Karpas-422 (cell line): ENCODE measurements around the gene PDLIM4. TPM values are rescaled to one million over a fixed set of nuclear protein-coding genes. Genes with fewer than 3 reads are reported as not detected.

Experiments
- DNase-seq: peaks from one replicate; pipeline ENCODE4 v3.0.0-alpha.2; 2015
- H2AFZ ChIP-seq: fragments of 200-600 bp; sonication (generic); 2 replicates; pipeline ENCODE4 v1.6.1; 2014; ENCODE audit warnings: antibody characterized with exemption, low read length, mixed read lengths
- H3K27ac ChIP-seq: fragments of 200-600 bp; sonication (generic); 2 replicates; pipeline ENCODE4 v1.5.1; 2014; ENCODE audit warnings: mild to moderate bottlenecking, low read length, moderate library complexity
- H3K27me3 ChIP-seq: fragments of 200-600 bp; sonication (generic); 2 replicates; pipeline ENCODE4 v1.6.1; 2014; ENCODE audit warnings: low read length, mixed read lengths
- H3K36me3 ChIP-seq: fragments of 200-600 bp; sonication (generic); 2 replicates; pipeline ENCODE4 v1.6.1; 2014; ENCODE audit warnings: low read length, mixed read lengths; ENCODE audit not compliant: insufficient read depth
- H3K4me1 ChIP-seq: fragments of 200-600 bp; sonication (generic); 2 replicates; pipeline ENCODE4 v1.6.1; 2014; ENCODE audit warnings: mild to moderate bottlenecking, low read length, mixed read lengths
- H3K4me2 ChIP-seq: fragments of 200-600 bp; sonication (generic); 2 replicates; pipeline ENCODE4 v1.6.1; 2014; ENCODE audit warnings: low read length, low read depth, mild to moderate bottlenecking; ENCODE audit not compliant: poor library complexity, severe bottlenecking
- H3K4me3 ChIP-seq: fragments of 200-600 bp; sonication (generic); 2 replicates; pipeline ENCODE4 v1.5.1; 2014; ENCODE audit warnings: mild to moderate bottlenecking, antibody characterized with exemption, low read length, mixed read lengths
- H3K79me2 ChIP-seq: fragments of 200-600 bp; sonication (generic); 2 replicates; pipeline ENCODE4 v1.6.1; 2014; ENCODE audit warnings: mild to moderate bottlenecking, low read length, mixed read lengths
- H3K9ac ChIP-seq: fragments of 200-600 bp; sonication (generic); 2 replicates; pipeline ENCODE4 v1.6.0; 2014; ENCODE audit warnings: low read length
- H3K9me2 ChIP-seq: fragments of 200-600 bp; sonication (generic), shearing (Covaris generic); replicated peaks from 2 replicates; pipeline ENCODE4 v1.6.0; 2014; ENCODE audit warnings: mild to moderate bottlenecking, low read length, moderate library complexity; ENCODE audit not compliant: insufficient read depth
- H3K9me3 ChIP-seq: fragments of 300-700, 200-600 bp; sonication (generic); 2 replicates; pipeline ENCODE4 v1.6.1; 2014; ENCODE audit warnings: low read length, mixed read lengths
- H4K20me1 ChIP-seq: fragments of 200-600 bp; sonication (generic); 2 replicates; pipeline ENCODE4 v1.6.1; 2014; ENCODE audit warnings: mild to moderate bottlenecking, antibody characterized with exemption, low read length, low read depth; ENCODE audit not compliant: insufficient read depth
- total RNA-seq: library from RNA; depleted of rRNA; stranded (reverse); fragments of >200 nt; shearing (Covaris generic); gene quantifications from 2 replicates; pipeline ENCODE4 v1.2.3, GENCODE V29; 2014; ENCODE audit warnings: low replicate concordance

Gene PDLIM4
- total RNA-seq, 1 experiment from 2014 or later, result not detected

GRCh38 chr5:132215329-132215728 lies 42.2 kb upstream of the PDLIM4 start:
- Histone ChIP-seq H3K9me3 (no peaks in the 10 kb centered on the region), H3K27ac (no peak overlapping the region), H3K4me3 (no peak overlapping the region), H4K20me1 (no peaks in the 10 kb centered on the region), H3K4me1 (peaks cover 6% of the 10 kb centered on the region), H3K4me2 (no peak overlapping the region), H3K9me2 (no peaks in the 10 kb centered on the region), H3K27me3 (no peaks in the 10 kb centered on the region), H3K79me2 (no peaks in the 10 kb centered on the region), H2AFZ (no peak overlapping the region), H3K9ac (no peak overlapping the region), H3K36me3 (no peaks in the 10 kb centered on the region)
- no peak for DNase-seq

GRCh38 chr5:132218321-132218720 lies 39.2 kb upstream of the PDLIM4 start:
- Histone ChIP-seq H3K79me2 (no peaks in the 10 kb centered on the region), H4K20me1 (no peaks in the 10 kb centered on the region), H3K27me3 (no peaks in the 10 kb centered on the region), H3K9ac (no peak overlapping the region), H3K4me2 (no peak overlapping the region), H3K27ac (no peak overlapping the region), H3K9me2 (no peaks in the 10 kb centered on the region), H3K9me3 (no peaks in the 10 kb centered on the region), H3K4me3 (no peak overlapping the region), H3K36me3 (no peaks in the 10 kb centered on the region), H2AFZ (no peak overlapping the region), H3K4me1 (peaks cover 11% of the 10 kb centered on the region)
- no peak for DNase-seq

- Histone ChIP-seq H3K27me3 (no peaks in the 10 kb centered on the region), H4K20me1 (no peaks in the 10 kb centered on the region), H3K4me1 (peaks cover 11% of the 10 kb centered on the region), H3K79me2 (no peaks in the 10 kb centered on the region), H3K9ac (no peak overlapping the region), H3K36me3 (no peaks in the 10 kb centered on the region), H3K4me2 (no peak overlapping the region), H3K27ac (no peak overlapping the region), H3K9me2 (no peaks in the 10 kb centered on the region), H3K4me3 (no peak overlapping the region), H2AFZ (no peak overlapping the region), H3K9me3 (no peaks in the 10 kb centered on the region)
- no peak for DNase-seq
Measured at GRCh38 chr5:132219289-132219970, 38.1 kb upstream of the PDLIM4 start.

- Histone ChIP-seq H3K9me3 (no peaks in the 10 kb centered on the region), H3K27me3 (no peaks in the 10 kb centered on the region), H4K20me1 (no peaks in the 10 kb centered on the region), H3K27ac (no peak overlapping the region), H3K4me1 (peaks cover 11% of the 10 kb centered on the region), H2AFZ (no peak overlapping the region), H3K9me2 (no peaks in the 10 kb centered on the region), H3K4me3 (no peak overlapping the region), H3K36me3 (no peaks in the 10 kb centered on the region), H3K9ac (no peak overlapping the region), H3K4me2 (no peak overlapping the region), H3K79me2 (no peaks in the 10 kb centered on the region)
- DNase-seq, result no peak
Measured at GRCh38 chr5:132219981-132220380, 37.5 kb upstream of the PDLIM4 start.

- Histone ChIP-seq H3K36me3 (no peaks in the 10 kb centered on the region), H3K9ac (no peak overlapping the region), H2AFZ (no peak overlapping the region), H3K9me2 (no peaks in the 10 kb centered on the region), H3K27me3 (no peaks in the 10 kb centered on the region), H3K9me3 (no peaks in the 10 kb centered on the region), H4K20me1 (no peaks in the 10 kb centered on the region), H3K4me3 (no peak overlapping the region), H3K4me1 (peaks cover 11% of the 10 kb centered on the region), H3K27ac (no peak overlapping the region), H3K79me2 (no peaks in the 10 kb centered on the region), H3K4me2 (no peak overlapping the region)
- DNase-seq, result no peak
Measured at GRCh38 chr5:132220491-132220890, 37.0 kb upstream of the PDLIM4 start.

- Histone ChIP-seq H3K36me3 (no peaks in the 10 kb centered on the region), H2AFZ (no peak overlapping the region), H3K9me3 (no peaks in the 10 kb centered on the region), H3K4me3 (no peak overlapping the region), H3K79me2 (no peaks in the 10 kb centered on the region), H3K4me1 (peaks cover 11% of the 10 kb centered on the region), H3K9me2 (no peaks in the 10 kb centered on the region), H3K27me3 (no peaks in the 10 kb centered on the region), H4K20me1 (no peaks in the 10 kb centered on the region), H3K9ac (no peak overlapping the region), H3K27ac (peak overlapping the region; percentile 20; the same call in 1 of the 2 replicates), H3K4me2 (no peak overlapping the region)
- no peak for DNase-seq
Measured at GRCh38 chr5:132221781-132222648, 35.5 kb upstream of the PDLIM4 start.

GRCh38 chr5:132222649-132223038 lies 34.9 kb upstream of the PDLIM4 start:
- no peak overlapping the region for H3K4me2 ChIP-seq

GRCh38 chr5:132223861-132224260 lies 33.6 kb upstream of the PDLIM4 start:
- no peak overlapping the region for H2AFZ ChIP-seq
- no peaks in the 10 kb centered on the region for H3K9me2 ChIP-seq
- DNase-seq, result no peak
- H4K20me1 ChIP-seq, result no peaks in the 10 kb centered on the region
- H3K4me3 ChIP-seq, result no peak overlapping the region
- H3K4me1 ChIP-seq, result peaks cover 11% of the 10 kb centered on the region
- H3K4me2 ChIP-seq, result no peak overlapping the region
- no peak overlapping the region for H3K27ac ChIP-seq
- H3K27me3 ChIP-seq, result no peaks in the 10 kb centered on the region
- H3K9me3 ChIP-seq, result no peaks in the 10 kb centered on the region
- H3K36me3 ChIP-seq, result no peaks in the 10 kb centered on the region
- H3K79me2 ChIP-seq, result no peaks in the 10 kb centered on the region
- no peak overlapping the region for H3K9ac ChIP-seq

More at GRCh38 chr5:132222649-132223038, 34.9 kb upstream of the PDLIM4 start:
- H3K9me3 ChIP-seq, result no peaks in the 10 kb centered on the region
- no peaks in the 10 kb centered on the region for H3K36me3 ChIP-seq
- H3K27ac ChIP-seq, result peak overlapping the region; percentile 20; the same call in 1 of the 2 replicates
- no peaks in the 10 kb centered on the region for H4K20me1 ChIP-seq
- H3K27me3 ChIP-seq, result no peaks in the 10 kb centered on the region
- H3K9ac ChIP-seq, result no peak overlapping the region
- DNase-seq, result no peak
- H2AFZ ChIP-seq, result no peak overlapping the region
- peaks cover 11% of the 10 kb centered on the region for H3K4me1 ChIP-seq
- H3K4me3 ChIP-seq, result no peak overlapping the region
- no peaks in the 10 kb centered on the region for H3K79me2 ChIP-seq
- H3K9me2 ChIP-seq, result no peaks in the 10 kb centered on the region
